COLO829 (cell line): Measurements from ENCODE around the gene MEGF11.

ENCODE experiments used
- DNase-seq: peaks from one replicate; pipeline ENCODE4 v3.0.0; 2012; ENCODE audit warnings: low spot score

Gene MEGF11

GRCh38 chr15:66215811-66216210 lies 37.7 kb downstream of the MEGF11 start:
- no peak for DNase-seq

DNA sequence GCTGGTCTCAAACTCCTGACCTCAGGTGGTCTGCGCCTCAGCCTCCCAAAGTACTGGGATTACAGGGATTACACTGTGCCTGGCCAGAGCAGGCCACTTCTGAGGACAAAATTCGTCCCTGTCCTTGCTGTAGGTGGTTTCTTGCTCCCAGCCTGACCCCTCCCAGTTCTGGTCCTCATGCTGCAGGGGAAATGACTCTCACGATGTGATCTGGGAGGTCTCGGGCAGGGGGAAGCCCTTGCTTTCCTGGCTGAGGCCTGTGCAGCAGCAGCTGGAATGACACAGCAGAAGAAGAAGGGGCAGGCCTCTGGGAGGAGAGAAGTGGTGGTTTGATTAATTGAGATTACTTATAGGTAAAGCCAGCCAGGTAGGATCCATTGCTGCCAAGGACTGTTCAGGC lies 39.3 kb downstream of the MEGF11 start:
- no peak for DNase-seq

GRCh38 chr15:66212563-66212921 lies 41.0 kb downstream of the MEGF11 start:
- DNase-seq: no peak

DNA sequence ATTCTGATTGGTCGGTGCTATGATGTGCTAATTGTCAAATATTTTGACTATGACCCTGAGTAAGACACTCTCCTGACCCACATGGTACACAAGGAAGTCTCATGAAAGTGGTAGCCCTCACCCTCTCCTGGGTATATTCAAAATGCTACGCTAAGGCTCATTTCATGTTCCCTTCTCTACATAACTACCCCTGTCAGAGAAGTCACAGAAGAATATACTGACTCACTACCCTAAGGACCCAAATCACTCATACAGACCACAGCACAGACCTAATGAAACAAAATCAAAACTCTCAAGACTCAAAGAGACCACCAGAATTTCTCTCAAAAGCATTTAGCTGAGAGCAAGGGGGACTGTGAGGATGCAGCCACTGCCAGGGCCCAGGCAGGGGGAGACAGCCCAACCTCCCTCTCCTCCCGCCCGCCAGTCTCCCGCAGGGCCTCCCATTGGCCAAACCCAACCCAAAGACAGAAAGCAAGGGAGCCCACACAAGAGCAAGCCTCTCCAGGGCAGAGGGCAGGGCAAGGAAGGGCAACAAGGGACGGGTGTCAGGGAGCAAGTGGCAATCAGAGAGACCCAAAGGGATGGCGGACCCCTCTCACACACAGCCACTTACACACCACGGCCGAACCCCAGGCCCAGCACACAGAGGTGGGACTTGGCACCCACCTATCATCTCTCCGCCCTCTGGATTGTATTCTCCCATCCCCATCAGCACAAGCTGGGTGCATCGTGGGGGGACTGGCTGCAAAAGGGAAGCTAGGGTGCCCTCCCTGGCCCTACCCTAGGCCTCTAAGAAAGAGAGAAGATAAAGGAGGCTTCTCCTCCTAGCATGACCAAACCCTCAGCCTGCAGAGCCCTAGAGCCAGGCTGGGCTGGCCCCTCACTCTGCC lies 41.6 kb downstream of the MEGF11 start:
- DNase-seq: no peak

DNA sequence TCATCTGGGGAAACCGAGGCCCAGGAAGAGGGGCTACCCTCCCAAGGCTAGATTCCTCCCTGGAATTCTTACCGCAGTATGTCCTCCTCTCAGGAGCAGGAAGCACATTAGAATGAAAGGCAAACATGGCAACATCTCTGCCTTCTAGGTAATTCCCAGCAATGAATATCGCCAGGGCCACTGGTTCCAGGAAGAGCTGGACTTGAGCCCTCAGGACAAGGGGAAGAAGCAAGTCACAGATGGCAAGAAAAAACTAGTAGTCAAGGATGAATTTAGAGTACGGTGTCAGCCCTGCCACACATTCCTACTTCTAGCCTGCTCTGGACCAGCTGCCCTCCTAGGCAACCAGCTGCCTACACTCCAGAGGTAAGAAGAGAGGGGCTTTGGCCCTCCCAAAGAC lies 42.9 kb downstream of the MEGF11 start:
- DNase-seq: no peak

DNA sequence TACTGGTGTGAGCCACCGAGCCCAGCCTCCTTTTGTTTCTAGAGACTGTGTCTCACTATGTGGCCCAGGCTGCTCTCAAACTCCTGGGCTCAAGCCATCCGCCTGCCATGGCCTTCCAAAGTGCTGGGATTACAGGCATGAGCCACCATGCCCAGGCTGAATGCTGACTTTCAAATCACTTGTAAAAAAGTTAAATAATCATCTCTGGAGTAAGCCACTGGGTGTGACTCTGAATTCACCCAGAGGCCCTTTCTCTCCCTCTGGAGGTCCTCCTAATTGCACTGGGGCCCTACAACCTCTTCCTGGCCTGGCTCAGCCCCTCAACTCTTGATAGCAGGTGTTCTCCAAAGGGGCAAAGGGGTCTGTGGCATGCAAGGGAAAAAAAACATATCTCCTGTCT lies 54.8 kb downstream of the MEGF11 start:
- no peak for DNase-seq

DNA sequence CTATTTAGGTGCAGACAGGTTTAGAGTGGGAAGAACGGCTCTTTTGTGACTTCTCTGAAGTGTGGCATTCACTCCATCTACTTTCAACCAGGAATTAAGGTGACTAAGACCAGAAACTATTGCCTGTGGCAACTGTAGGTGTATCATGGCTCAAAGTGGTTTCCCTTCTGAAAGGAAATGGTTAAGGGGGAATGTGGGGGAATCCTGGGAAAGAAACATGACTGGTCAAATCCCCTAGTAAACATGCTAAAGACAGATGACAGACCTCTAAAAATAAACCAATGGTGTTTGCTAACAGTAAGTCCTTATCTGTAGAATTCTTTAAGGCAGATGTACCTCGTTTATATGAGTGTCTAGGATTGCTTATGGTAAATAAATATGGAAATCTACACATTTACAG lies 56.9 kb downstream of the MEGF11 start:
- no peak for DNase-seq

- DNase-seq: no peak
Measured at GRCh38 chr15:66195621-66196230, 57.8 kb downstream of the MEGF11 start.

DNA sequence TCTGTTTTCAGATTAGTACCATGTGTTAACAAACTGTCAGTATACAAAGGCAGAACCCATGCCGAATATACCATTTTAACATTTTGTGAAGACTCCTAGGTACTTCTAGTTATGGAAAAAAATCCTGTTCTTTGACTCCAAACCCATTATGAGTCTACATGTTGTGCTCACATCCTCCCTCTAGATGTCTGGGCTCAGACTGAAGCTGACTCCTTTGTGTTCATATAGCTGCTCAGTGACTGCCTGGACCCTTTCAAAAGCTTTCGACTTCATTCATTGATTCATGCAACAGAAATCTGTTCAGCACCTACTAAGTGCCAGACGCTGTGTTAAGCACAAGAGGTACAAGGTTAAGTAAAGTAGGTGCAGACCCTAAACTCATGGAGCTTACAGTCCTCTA lies 60.5 kb downstream of the MEGF11 start:
- no peak for DNase-seq

DNA sequence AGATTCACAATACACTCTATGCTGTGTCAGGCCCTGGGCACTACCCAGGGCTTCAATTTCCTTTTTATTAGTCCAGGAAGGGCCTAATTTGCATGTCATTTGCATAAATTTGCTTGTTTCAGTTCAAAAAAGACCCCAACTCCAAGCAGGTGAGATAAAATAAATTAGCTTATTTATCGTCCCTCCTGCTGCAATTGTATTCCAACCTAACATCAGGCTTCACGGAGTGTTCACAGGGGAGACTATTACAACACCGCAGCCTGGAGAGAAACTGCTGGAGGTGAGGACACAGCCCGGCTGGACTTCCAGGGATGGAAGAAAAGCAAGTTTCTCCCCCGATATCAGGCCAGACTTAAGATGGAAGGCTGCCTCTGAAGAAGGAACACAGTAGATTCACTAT lies 62.8 kb downstream of the MEGF11 start:
- DNase-seq: no peak

DNA sequence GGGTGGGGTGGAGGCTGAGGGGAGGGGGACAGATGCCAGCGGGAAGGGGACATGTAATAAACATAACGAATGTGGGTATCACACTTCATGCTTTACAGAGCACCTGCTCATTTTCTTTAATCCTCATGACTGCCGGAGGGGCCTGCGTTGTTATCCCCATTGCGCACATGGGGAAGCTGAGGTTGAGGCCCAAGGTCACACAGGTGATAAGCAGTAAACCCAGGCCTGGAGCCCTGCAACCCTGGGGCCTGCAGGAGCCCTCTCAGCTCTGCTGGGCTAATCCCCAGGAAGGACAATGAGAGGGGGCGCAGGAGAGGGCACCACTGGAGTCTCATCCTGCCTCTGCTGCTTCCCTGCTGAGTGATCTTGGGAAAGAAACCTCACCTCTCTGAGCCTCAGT lies 64.3 kb downstream of the MEGF11 start:
- no peak for DNase-seq

DNA sequence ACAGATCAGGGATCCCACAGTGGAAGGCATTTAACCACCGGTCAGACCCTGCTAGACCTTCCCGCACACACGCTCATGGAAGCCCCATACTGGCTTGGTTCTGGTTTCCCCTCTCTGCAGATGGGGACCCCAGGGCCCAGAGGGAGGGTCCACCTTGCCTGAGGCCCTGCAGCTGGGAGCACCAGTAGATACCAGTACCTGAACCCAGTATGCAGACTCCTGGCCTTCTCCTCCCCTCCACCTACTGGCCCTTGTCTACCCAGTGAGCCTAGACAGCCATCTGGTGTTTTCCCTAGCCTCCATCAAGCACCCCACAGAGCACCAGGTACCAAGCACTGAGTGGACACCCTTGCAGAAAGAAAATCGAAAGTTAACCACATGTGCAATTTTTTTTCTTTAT lies 65.1 kb downstream of the MEGF11 start:
- DNase-seq: no peak

GRCh38 chr15:66187271-66187670 lies 66.3 kb downstream of the MEGF11 start:
- DNase-seq: no peak

- DNase-seq: no peak
Measured at GRCh38 chr15:66186049-66186825, 67.3 kb downstream of the MEGF11 start.

DNA sequence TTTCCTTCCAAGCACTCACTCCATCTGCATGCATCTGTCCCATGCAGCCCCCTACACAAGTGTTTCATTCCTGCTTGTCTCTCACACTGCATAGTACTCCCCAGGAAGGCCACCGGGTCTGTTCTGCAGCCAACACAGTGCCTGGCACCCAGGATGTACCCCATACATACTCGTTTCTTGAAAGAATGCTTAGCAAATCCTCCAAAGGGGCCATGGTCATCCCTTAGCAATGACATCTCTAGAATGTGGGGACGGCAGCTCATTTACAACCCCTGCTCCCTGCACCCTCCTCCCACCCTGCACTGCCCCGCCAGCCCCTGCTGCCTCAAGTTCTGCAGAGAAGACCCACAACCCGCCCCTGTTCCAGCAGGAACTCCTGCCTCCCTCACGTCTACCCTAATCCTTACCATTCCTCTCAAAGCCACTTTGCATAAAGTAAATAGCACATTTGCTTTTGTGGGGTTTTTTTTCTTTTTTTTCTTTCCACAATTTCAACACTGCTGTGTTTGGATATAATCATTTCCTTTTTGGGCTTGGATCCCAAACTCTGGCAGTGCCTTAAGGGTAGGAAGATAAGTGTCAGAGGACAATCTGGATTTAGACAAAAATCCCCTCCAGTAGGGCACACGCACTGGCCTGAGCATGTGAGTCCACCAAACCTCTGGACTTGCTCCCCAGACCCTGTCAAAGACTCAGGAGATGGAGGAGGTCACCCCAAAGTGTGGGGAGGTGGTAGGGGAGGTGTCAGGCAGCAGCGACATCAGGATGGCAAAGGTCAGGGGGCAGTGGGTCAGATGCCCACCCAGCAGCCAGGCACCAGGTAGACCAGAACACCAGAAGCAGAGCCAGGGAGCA lies 68.4 kb downstream of the MEGF11 start:
- no peak for DNase-seq

- DNase-seq: no peak
Measured at GRCh38 chr15:66184492-66184891, 69.1 kb downstream of the MEGF11 start.

DNA sequence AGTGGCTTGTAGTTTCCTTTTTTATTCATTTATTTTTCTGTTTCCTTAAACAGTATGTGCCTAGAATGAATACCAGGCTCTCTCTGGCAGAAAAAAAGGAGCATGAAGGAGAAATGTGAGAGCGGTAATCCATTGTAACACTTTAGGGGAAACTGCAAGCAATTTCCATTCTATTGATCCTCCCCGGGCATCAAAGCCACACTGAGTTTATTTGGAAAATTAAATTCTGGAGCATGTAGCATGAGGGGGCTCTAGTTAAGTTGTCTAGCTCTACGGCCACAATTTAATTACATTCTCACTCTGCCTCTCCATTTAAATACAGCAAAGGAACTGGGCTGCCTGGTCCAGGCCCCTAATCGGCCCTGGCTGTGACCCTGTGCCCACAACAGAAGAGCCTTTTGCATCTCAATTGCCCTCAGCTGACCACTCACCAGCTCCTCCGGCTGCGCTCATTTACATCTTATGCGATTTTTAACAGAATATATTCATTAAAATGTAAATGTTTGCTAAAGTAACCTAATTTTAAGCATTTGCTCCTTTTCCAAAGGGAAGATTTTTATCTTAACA lies 72.9 kb downstream of the MEGF11 start:
- DNase-seq: no peak

DNA sequence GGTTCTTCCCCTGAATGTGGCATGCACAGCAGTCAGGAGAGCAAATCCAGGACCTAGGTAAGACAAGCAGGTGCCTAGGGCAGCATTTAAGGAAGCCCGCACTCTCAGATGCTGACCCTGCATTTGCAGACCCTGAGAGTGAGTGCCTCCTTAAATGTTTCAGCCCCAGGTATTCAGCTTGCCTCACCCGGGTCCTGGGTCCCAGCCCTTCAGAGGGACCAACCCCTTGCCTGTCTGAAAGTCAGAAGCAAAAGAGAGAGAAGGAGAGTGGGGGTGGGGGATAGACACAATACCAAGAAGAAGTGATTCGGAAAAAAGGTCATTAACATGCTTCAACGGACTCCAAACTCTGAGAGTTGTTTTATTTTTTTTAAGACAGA lies 75.0 kb downstream of the MEGF11 start:
- no peak for DNase-seq

DNA sequence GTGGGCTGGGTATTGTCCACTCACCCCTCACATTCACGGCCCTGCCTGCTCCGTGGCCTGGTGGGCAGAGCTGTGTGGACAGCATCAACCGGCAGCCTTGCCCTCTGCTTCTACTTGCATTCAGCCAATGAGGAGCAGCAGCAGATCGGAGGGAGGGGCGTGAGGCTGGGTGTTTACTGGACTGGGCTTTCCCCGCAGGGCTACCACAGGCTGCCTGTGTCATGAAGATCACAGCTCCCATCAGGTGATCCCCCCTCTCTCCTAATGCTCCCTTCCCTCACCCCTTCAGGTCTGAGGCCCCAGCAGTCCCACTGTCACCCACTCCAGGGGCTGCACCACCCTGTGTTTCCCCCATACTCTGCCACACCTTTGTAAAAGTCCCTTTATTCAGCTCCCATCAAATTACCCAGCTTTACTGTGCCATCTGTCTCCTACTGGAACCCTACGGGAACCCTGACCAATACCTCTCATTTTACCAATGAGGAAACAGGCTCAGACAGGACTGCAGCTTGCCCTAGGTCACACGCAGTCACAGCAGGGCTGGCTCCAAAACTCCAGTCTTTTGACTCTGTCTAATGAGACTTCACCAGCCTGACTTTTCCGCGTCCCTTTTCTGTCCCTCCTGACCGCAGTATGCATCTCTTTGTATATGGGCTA lies 81.1 kb downstream of the MEGF11 start:
- no peak for DNase-seq

DNA sequence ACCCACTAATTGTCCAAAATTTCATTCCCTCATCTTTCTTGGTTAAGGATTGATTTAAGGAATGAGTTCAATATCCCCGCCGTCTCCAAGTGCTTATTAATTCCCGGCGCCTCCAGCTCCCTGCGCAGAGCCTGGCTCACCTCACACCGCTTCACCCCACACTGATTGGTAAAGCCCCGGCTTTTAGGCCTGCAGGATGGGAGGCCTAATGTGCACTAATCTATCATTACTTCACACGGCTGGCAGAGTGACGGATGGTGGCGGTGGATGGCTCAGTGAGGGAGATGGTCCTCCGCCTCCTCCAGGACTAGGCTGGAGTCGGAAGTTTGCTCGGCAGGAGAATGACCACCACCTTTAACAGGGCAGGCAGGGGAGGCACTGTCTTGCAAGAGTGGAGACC lies 81.7 kb downstream of the MEGF11 start:
- no peak for DNase-seq

DNA sequence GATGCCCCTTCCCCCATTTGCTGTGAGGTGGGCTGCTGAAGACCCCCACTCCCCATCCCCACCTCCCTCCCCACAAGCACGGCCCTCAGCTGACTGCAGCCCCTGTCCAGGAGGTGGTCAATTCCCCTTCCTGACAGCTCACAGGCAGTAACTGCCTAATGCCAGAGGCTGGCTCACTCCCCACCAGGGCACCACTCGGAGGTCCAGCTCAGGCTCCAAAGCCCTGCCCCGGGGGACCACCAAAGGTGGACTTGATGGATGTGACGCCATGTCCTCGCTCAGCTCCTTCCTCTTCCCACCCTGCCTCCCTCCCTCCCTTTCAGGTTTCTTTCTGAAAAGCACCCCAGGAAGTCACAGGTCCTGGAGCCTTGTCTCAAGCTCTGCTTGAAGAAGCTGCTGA lies 82.8 kb downstream of the MEGF11 start:
- DNase-seq: no peak
